ENCODE results near the gene COL21A1.

COL21A1 gene

GRCh38 chr6:56036916-56037600 is 210.3 kb downstream of the COL21A1 start:
- Histone ChIP-seq H3K4me3 (ENCODE audit: low read length) (no peak overlapping the region), H3K27ac (ENCODE audit: low read length) (no peak overlapping the region), H3K9me3 (ENCODE audit: insufficient read depth, low read length) (0 out of 2 replicates have a peak, but pooled peaks cover 6% of the 10 kb centered on the region), H4K20me1 (ENCODE audit: insufficient read depth, low read length) (no peaks in the 10 kb centered on the region), H3K4me2 (ENCODE audit: low read length) (no peak overlapping the region), H3K27me3 (ENCODE audit: low read depth, low read length) (no peaks in the 10 kb centered on the region), H3K4me1 (ENCODE audit: low read length) (peaks cover 23% of the 10 kb centered on the region), H2AFZ (ENCODE audit: low read depth, low read length) (no peak overlapping the region), H3K9ac (ENCODE audit: low read length) (no peak overlapping the region), H3K36me3 (replicated peaks; ENCODE audit: low read depth, low read length) (peaks cover 5% of the 10 kb centered on the region), H3K79me2 (ENCODE audit: low read length) (no peaks in the 10 kb centered on the region)
- TF ChIP-seq CTCF (IDR thresholded peaks at IDR 0.05; ENCODE audit: low read depth, low read length) (no peak), EZH2phosphoT487 (IDR thresholded peaks at IDR 0.05; ENCODE audit: low read depth) (no peak)

GRCh38 chr6:56033401-56033800 is 214.0 kb downstream of the COL21A1 start:
- H3K4me2 ChIP-seq (ENCODE audit: low read length) = no peak overlapping the region
- no peak overlapping the region for H3K9ac ChIP-seq (ENCODE audit: low read length)
- no peaks in the 10 kb centered on the region for H3K9me3 ChIP-seq (ENCODE audit: insufficient read depth, low read length)
- no peak for TF ChIP-seq CTCF (IDR thresholded peaks at IDR 0.05; ENCODE audit: low read depth, low read length)
- TF ChIP-seq EZH2phosphoT487 (IDR thresholded peaks at IDR 0.05; ENCODE audit: low read depth) = no peak
- no peaks in the 10 kb centered on the region for H3K4me1 ChIP-seq (ENCODE audit: low read length)
- H4K20me1 ChIP-seq (ENCODE audit: insufficient read depth, low read length) = no peaks in the 10 kb centered on the region
- no peak overlapping the region for H3K4me3 ChIP-seq (ENCODE audit: low read length)
- H2AFZ ChIP-seq (ENCODE audit: low read depth, low read length) = no peak overlapping the region
- peaks cover under 1% of the 10 kb centered on the region for H3K36me3 ChIP-seq (replicated peaks; ENCODE audit: low read depth, low read length)
- H3K79me2 ChIP-seq (ENCODE audit: low read length) = no peaks in the 10 kb centered on the region
- no peak overlapping the region for H3K27ac ChIP-seq (ENCODE audit: low read length)
- no peaks in the 10 kb centered on the region for H3K27me3 ChIP-seq (ENCODE audit: low read depth, low read length)

GRCh38 chr6:56032715-56033260 is 214.6 kb downstream of the COL21A1 start:
- no peak overlapping the region for H3K27ac ChIP-seq (ENCODE audit: low read length)
- H3K9ac ChIP-seq (ENCODE audit: low read length) = no peak overlapping the region
- H3K79me2 ChIP-seq (ENCODE audit: low read length) = no peaks in the 10 kb centered on the region
- H3K4me1 ChIP-seq (ENCODE audit: low read length) = no peaks in the 10 kb centered on the region
- no peak overlapping the region for H3K4me3 ChIP-seq (ENCODE audit: low read length)
- H3K36me3 ChIP-seq (replicated peaks; ENCODE audit: low read depth, low read length) = no peaks in the 10 kb centered on the region
- no peaks in the 10 kb centered on the region for H4K20me1 ChIP-seq (ENCODE audit: insufficient read depth, low read length)
- no peak overlapping the region for H3K4me2 ChIP-seq (ENCODE audit: low read length)
- H2AFZ ChIP-seq (ENCODE audit: low read depth, low read length) = no peak overlapping the region
- TF ChIP-seq EZH2phosphoT487 (IDR thresholded peaks at IDR 0.05; ENCODE audit: low read depth) (no peak), CTCF (IDR thresholded peaks at IDR 0.05; ENCODE audit: low read depth, low read length) (no peak)
- H3K9me3 ChIP-seq (ENCODE audit: insufficient read depth, low read length) = no peaks in the 10 kb centered on the region
- H3K27me3 ChIP-seq (ENCODE audit: low read depth, low read length) = no peaks in the 10 kb centered on the region

GRCh38 chr6:56027865-56028264 is 219.5 kb downstream of the COL21A1 start:
- Histone ChIP-seq H4K20me1 (ENCODE audit: insufficient read depth, low read length) (no peaks in the 10 kb centered on the region), H3K27ac (ENCODE audit: low read length) (no peak overlapping the region), H3K9ac (ENCODE audit: low read length) (no peak overlapping the region), H3K9me3 (ENCODE audit: insufficient read depth, low read length) (no peaks in the 10 kb centered on the region), H3K27me3 (ENCODE audit: low read depth, low read length) (no peaks in the 10 kb centered on the region), H3K4me1 (ENCODE audit: low read length) (no peaks in the 10 kb centered on the region), H3K36me3 (replicated peaks; ENCODE audit: low read depth, low read length) (no peaks in the 10 kb centered on the region), H2AFZ (ENCODE audit: low read depth, low read length) (no peak overlapping the region), H3K4me2 (ENCODE audit: low read length) (no peak overlapping the region), H3K79me2 (ENCODE audit: low read length) (no peaks in the 10 kb centered on the region), H3K4me3 (ENCODE audit: low read length) (no peak overlapping the region)
- TF ChIP-seq CTCF (IDR thresholded peaks at IDR 0.05; ENCODE audit: low read depth, low read length) (no peak), EZH2phosphoT487 (IDR thresholded peaks at IDR 0.05; ENCODE audit: low read depth) (no peak)

Measured in OCI-LY3 (cell line).